ENCODE data around the gene ARHGDIG.

- no peak for TF ChIP-seq POLR2A (IDR thresholded peaks at IDR 0.05)
- no peak for TF ChIP-seq POLR2AphosphoS5 (IDR thresholded peaks at IDR 0.05)
- TF ChIP-seq CTCF (IDR thresholded peaks at IDR 0.05), result no peak
These were observed 1.4 kb downstream of the ARHGDIG start for GRCh38 chr16:281660-282255.
